CD4-positive, alpha-beta T cell treated with Interleukin-6 for 4 hours (primary cell): Measurements from ENCODE around the gene FOXI1.
"Not testable (repeated sequence)": the region's sequence is repeated elsewhere in the genome, so short reads cannot be mapped to it uniquely, and the experiment has no call there.

Experiments used
- DNase-seq: peaks from one replicate; pipeline ENCODE4 v3.0.0-alpha.2; 2020; ENCODE audit warnings: mixed read lengths

FOXI1 gene

GRCh38 chr5:170094329-170094728 lies 11.4 kb upstream of the FOXI1 start:
- not testable (repeated sequence) for DNase-seq

DNA sequence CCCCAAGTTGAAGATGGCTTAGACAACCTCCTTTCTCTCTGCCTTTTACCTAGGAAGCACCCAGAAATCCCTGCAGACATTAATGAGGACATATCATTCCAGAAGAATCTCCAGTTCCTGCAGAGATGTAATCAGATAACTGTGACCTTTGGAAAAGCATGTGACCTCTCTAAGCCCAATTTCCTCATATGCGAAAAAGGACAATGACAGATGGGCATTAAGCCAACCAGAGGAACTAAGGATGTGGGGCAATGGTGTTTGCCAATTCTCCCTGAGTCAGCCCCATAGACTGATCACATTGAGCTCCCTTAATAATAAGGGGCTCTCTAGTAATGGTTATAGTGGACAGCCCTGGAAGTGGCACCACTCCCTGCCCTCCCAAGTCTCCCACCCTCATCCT lies 10.1 kb upstream of the FOXI1 start:
- DNase-seq: no peak

DNA sequence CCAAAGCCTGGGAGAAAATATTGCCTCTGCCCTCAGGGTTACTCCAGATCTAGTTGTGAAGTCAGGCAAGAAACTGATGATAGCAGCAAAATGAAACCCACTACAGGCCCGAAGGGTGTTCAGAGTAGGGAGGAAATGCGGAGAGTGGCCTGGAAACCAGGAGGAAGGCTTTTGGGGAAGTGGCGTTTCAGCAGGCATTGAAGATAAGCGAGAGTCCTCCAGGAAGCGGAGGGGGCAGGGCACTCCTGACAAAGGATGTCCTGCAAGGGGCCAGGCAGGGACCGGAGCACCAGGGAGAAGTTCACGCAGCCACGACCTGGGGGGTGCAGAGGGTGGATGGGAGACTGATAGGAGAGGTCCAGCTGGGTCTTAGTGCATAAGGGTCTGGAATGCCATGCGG lies 7.8 kb upstream of the FOXI1 start:
- no peak for DNase-seq

DNA sequence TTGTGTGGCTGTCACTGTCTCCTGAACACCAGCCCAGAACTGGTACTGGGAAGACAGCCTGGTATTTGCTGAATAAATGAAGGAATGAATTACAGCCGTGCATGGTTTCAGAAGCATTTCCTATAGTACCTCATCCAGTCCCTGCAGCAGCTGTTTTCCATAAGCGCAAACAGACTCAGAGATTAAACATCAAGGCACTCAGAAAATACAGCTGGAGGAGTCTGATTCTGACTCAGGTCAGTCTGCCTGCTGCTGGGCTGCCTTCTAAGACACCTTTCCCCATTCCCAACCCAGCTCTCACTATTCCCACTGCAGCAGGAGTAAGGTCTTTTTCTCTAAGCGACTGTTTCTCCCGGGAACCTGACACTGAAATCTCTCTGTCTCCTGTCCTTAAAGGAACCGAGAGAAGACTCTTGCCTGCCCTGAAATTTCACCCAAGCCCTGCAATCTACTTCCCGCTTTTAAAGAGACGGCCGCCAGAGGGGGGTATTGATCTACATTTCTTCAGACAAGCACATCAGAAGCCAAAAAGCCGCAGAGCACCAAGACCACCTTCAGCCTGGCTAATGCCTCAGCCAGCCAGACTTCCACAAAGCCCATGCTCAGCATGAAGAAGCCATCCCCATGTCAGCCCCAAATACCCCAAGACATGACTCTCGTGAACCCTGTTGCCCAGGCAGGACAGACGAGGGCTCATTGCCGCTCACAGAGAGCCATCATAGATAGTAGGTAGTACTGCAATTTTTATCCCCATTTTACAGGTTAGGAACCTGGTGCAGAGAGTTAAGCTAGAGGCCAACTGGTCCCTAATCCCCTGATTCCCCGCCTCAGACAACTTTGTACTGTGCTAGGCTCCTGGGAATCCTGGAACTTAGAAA lies 5.4 kb upstream of the FOXI1 start:
- DNase-seq: peak; percentile 73

DNA sequence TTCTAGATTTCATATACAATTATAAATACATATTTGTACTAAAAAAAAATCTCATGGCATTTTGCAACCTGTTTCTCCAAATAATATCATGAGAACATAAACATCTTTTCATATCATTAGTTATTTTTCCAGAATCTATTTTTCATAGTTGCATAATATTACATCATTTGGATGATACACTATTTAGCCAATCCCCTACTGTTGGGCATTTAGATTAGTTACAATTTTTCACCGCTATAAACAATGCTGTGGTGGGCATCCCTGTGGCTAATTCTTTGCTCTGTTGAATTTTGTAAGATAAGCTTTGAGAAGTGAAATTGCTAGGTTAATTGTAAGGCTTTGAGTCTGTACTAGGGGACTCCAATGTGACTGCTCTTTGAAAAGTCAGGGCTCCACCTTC lies 2.2 kb upstream of the FOXI1 start:
- DNase-seq: no peak

- DNase-seq: no peak
Observed at GRCh38 chr5:170104299-170104698, 1.4 kb upstream of the FOXI1 start.

DNA sequence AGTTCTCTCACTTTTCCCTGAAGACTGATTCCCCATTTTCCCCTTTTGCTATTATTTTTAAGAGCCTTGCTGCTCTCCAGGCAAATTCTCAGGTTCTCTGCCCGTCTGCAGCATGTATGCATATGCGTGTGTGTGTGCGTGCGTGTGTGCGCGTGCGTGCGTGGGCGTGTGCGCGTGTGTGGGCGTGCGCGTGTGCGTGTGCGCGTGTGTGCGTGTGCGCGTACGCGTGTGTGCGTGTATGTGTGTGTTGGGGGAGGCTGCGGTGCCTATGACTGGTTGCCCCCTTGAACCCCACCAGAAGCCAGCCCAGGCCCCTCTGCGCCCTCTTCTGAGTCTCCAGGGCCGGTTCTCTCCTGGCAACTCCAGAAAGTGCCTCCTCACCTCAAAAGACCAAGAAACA lies 987 bp upstream of the FOXI1 start:
- DNase-seq: no peak

- no peak for DNase-seq
Observed at GRCh38 chr5:170107674-170108073, 2.0 kb downstream of the FOXI1 start.

GRCh38 chr5:170108266-170108785 lies 2.6 kb downstream of the FOXI1 start:
- no peak for DNase-seq

DNA sequence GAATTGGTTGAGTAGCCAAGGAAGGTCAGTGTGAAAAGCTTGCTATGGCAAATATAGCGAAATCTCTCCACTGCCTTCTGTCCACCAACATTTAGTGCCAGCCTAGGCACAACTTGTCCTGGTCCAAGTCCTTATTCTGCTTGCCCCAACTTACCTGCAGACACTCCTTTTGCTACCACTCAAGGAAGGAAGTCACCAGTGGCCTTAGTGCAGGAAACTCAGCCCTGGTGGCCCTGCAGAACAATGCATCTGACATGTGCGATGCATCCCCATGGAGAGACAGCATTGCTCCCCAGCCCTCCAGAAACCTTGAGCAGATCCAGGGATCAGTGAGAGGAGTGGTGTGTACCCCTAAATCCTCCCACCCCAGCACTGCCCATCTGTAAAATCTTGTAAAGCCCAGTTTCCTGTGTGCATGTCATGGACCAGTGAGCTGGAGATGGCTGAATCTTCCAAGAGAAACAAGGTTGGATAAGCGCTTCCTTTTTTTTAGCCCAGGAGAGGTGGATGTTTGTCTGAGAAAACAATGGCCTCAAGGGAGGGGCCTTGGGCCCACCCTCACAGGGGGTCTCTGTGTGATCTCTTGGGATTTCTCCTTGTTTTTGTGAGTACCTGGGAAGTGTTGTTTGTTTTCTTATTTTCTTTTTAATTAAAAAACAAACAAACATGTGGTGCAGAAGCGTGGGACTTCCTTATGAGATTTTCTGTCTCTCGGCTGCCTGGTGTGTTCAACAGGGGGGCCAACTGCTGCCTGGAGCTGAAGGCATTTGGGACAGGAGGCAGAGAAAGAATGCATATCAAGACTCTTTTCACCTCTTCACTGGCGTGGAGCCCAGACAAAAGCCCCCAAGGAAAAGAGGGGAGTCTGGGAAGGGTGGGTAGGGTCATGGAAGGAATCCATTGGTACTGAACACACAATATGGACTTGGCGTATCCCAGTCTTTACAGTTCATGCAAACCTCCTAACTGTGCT lies 3.6 kb downstream of the FOXI1 start:
- no peak for DNase-seq

DNA sequence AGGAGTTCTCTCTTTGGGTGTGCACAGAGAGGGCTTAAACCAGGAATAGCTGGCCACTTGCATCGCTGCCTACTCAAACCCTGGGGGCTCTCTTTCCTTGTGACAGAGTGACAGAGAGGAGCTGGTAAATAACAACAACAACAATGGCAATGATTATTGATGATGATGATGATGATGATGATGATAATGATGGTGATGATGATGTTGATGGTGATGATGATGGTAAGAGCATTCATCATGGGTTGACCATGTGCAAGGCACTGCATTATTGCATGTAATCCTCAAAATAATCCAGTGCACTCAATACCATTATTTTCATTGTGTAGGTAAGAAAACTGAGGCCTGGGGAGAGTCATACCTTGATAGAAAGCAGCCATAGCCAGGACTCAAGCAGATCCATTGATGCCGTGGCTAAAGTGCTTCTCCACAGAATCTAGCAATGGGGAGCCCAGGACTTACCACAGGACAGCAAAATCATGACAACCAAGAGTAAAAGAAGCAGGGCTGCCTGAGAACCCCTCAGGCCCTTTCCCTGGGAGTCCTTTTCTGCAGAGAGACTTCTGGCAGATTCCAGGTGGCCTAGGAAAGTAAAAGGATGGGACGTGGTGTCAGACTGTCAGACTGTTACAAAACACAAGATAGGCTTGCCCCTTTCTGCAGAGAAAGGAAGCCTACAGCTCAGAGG lies 4.8 kb downstream of the FOXI1 start:
- no peak for DNase-seq

DNA sequence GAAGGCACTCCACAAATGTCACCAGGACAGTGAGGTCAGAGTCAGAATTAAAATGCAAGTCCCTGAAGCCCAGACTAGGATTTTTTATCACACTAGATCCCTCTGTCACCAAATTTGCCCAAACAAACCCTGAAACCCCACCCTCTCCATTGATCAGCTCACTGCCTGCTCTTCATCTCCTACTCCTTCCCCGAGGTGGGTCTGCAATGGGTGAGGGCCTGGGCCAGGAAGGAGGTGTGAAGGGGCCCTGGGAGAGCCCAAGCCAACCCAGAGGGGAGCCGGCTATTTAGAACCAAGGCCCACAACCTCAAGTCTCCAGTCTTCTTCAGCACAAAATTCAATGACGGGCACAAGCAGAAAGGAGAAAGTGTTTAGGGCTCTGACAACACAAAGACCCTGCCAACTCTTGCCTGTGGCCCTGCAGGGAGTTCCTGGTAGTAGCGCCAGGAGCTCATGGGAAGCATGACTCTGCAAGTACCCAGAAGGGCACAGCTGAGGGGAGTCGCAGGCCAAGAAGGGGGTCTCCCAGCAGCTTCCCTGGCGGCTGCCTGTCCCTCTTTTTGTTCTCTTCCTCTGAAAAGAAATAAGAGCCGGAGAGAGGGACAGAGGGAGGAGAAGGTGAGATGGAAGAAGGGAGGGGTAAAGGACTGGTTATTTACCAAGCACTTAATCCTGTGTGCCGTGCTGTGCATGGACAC lies 5.5 kb downstream of the FOXI1 start:
- no peak for DNase-seq

DNA sequence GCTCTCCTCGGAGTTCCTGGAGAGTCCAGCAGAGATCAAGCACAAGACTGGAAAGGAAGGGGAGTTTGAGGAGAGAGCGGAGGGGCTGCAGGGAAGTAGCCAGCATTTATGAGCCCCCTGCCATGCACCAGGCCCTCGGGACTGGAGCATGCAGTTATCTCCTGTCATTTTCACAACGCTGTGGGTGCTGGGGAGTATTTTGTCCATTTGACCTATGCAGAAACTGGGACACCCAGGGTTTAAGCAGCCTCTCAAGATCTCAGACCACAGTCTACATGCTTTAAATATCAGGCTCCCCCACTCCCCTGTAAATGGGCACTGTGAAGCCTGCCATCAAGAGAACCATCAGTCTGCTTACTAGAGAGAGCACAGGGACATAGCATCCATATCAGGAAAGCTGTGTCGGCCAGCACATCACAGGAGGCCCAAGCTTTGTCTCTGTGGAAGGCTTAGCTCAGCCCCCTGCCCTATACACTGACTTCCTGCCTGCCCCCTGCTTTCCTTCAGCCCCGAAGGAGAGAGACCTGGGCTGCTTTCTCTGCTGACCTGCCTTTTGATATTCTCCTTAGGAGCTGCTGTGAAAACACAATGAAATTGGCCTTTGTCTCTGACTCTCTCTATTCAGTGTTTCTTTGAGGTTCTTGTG lies 7.3 kb downstream of the FOXI1 start:
- DNase-seq: no peak

- no peak for DNase-seq
Observed at GRCh38 chr5:170113522-170113900, 7.8 kb downstream of the FOXI1 start.

DNA sequence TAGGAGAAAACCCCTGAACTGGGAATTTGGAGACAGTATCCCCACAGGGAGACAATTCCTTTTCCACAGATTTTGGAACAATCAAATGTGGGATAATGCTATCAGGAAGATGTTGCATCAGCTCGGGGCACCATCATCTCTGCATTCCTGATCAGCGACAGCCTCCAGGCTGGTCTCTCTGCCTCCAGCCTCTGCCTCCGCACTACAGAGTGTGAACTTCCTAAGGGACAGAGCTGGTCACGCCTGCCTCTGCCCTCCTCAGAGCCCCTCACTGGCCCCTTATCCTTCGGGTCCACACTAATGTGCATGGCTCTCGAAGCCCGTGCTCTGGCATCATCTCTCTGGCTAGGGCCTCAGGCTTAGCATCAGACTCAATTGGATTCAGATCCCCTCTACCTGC lies 8.6 kb downstream of the FOXI1 start:
- DNase-seq: no peak

GRCh38 chr5:170115925-170116324 lies 10.2 kb downstream of the FOXI1 start:
- no peak for DNase-seq

- no peak for DNase-seq
Observed at GRCh38 chr5:170117736-170118135, 12.0 kb downstream of the FOXI1 start.

DNA sequence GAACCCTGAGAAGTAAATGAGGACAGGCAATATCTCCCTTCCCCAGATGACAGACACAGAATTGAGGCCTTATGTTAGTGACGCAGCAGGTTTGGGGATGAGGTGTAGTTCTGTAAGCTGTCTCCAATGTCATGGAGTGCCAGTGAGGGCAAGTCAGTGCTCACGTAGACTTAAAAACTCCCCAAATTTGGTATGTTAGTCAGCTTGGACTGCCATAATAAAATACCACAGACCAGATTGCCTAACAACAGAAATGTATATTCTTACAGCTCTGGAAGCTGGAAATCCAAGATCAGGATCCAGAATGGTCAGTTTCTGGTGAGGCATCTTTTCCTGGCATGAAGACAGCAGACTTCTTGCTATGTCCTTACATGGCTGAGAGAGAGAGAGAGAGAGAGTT lies 14.9 kb downstream of the FOXI1 start:
- no peak for DNase-seq

GRCh38 chr5:170121321-170121720 lies 15.6 kb downstream of the FOXI1 start:
- no peak for DNase-seq

- DNase-seq: no peak
Observed at GRCh38 chr5:170126061-170126460, 20.4 kb downstream of the FOXI1 start.

GRCh38 chr5:170126626-170127025 lies 20.9 kb downstream of the FOXI1 start:
- DNase-seq: no peak

DNA sequence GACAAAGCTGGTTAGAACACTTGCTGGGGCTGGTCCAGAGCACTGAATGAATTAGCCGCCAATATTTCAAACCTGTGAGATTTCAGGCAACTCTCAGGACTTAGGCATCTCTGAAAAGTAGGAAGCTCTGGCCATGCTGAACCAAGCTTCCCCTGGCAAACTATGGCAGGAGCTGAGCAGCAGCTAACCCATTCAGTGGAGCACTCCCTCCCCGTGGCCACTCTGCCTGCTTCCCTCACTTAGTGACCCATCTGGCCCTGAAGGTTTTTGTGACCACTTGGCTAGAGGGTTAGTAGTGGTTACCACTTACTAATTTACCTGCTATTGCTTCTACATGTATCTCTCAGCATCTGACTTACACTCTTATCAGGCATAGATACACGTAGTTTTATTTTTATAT lies 25.5 kb downstream of the FOXI1 start:
- no peak for DNase-seq
